Sigmoid colon (tissue), 4 donors: ENCODE results near the gene DNAH14.

Experiments
- EP300 ChIP-seq, 4 donors: sonication (generic); formaldehyde crosslinking; IDR thresholded peaks; one replicate each; pipeline ENCODE4 v1.6.1; 2017; ENCODE audit warnings: antibody characterized with exemption in 4 of 4
- POLR2A ChIP-seq, 2 donors: fragments of 450-650 bp; IDR thresholded peaks; one replicate each; pipeline ENCODE4 v1.6.1; 2016; ENCODE audit warnings: antibody characterized with exemption in 2 of 2, mild to moderate bottlenecking in 2 of 2, moderate library complexity in 2 of 2
- TF ChIP-seq, protein P1 (sequence below), 4 experiments: fragments of 450-650 bp in 3 of 4; fragments of 200-600 bp in 1 of 4; IDR thresholded peaks; one replicate each; pipeline ENCODE4 v1.5.1; 2016 to 2019; ENCODE audit warnings: antibody characterized with exemption in 4 of 4, mild to moderate bottlenecking in 3 of 4, moderate library complexity in 2 of 4

DNA sequence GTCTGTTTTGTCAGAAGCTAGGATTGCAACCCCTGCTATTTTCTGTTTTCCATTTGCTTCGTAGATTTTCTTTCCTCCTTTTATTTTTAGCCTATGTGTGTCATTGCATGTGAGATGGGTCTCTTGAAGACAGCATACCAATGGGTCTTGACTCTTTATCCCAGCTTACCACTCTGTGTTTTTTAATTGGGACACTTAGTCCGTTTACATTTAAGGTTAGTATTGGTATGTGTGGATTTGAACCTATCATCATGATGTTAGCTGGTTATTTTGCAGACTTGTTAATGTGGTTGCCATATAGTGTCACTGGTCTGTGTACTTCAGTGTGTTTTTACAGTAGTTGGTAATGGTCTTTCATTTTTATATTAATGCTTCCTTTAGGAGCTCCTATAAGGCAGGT is 141.5 kb downstream of the DNAH14 start:
- no peak for TF ChIP-seq POLR2A (IDR thresholded peaks at IDR 0.05)
- TF ChIP-seq, protein P1, sequence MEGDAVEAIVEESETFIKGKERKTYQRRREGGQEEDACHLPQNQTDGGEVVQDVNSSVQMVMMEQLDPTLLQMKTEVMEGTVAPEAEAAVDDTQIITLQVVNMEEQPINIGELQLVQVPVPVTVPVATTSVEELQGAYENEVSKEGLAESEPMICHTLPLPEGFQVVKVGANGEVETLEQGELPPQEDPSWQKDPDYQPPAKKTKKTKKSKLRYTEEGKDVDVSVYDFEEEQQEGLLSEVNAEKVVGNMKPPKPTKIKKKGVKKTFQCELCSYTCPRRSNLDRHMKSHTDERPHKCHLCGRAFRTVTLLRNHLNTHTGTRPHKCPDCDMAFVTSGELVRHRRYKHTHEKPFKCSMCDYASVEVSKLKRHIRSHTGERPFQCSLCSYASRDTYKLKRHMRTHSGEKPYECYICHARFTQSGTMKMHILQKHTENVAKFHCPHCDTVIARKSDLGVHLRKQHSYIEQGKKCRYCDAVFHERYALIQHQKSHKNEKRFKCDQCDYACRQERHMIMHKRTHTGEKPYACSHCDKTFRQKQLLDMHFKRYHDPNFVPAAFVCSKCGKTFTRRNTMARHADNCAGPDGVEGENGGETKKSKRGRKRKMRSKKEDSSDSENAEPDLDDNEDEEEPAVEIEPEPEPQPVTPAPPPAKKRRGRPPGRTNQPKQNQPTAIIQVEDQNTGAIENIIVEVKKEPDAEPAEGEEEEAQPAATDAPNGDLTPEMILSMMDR (IDR thresholded peaks at IDR 0.05), result no peak
- no peak for TF ChIP-seq EP300 (IDR thresholded peaks at IDR 0.05)
